ENCODE measurements around the gene COP1. TPM values are rescaled to one million over a fixed set of nuclear protein-coding genes. Genes with fewer than 3 reads are reported as not detected.

The COP1 gene
- total and polyA plus RNA-seq, 2 of the 4 experiments (the other 2 are of a cell fraction), result 17.8 to 35.0 TPM

DNA sequence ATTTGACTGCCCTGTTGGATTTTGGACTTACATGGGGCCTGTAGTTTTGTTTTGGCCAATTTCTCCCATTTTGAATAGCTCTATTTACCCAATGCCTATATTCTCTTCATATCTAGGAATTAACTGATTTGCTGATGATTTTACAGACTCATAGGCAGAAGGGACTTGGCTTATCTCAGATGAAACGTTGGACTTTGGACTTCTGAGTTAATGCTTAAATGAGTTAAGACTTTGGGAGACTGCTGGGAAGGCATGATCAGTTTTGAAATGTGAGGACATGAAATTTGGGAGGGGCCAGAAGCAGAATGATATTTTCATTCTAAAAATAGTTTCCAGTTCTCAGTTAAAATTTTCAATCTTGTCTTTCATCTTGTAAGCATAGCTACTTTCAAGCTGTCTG, 222.3 kb downstream of the COP1 start:
- no peak overlapping the region for H3K9ac ChIP-seq (ENCODE audit: low read depth, low read length)
- no peak overlapping the region for H3K23ac ChIP-seq (ENCODE audit: low read depth, low read length)
- H4K91ac ChIP-seq (ENCODE audit: insufficient read depth, low read depth, low read length), result no peak overlapping the region
- H4K8ac ChIP-seq (ENCODE audit: low read depth in 2 of 2, low read length in 2 of 2), result no peak overlapping the region
- H4K20me1 ChIP-seq (ENCODE audit: insufficient read depth, low read length), result no peaks in the 10 kb centered on the region
- WGBS, 2 experiments (ENCODE audit: extremely low coverage in 2 of 2, insufficient read length in 1 of 2), result 83% methylated on average over 1 of the region's 1 CpG; no CpG with 5 or more reads in 1 of the 2 experiments
- no peak overlapping the region for H3K4ac ChIP-seq (ENCODE audit: low read depth, low read length)
- peaks cover 14% of the 10 kb centered on the region for H3K36me3 ChIP-seq (ENCODE audit: control insufficient read depth, insufficient read depth, low read length)
- no peak overlapping the region for H3K14ac ChIP-seq (replicated peaks; ENCODE audit: low read depth, low read length)
- H4K5ac ChIP-seq (ENCODE audit: low read depth, low read length), result no peak overlapping the region
- no peak overlapping the region for H2BK5ac ChIP-seq (ENCODE audit: low read depth, low read length, poor library complexity, severe bottlenecking)
- DNase-seq (no peak), ATAC-seq (ENCODE audit: low read depth) (no peak)
- H3K79me1 ChIP-seq (ENCODE audit: low read depth in 1 of 2, low read length in 2 of 2), result peaks cover 0 to 7% of the 10 kb centered on the region in 2 experiments; a peak in 2 of 4 replicates
- H3K27ac ChIP-seq (ENCODE audit: insufficient read depth, low read length), result no peak overlapping the region
- H3K4me3 ChIP-seq (ENCODE audit: insufficient read depth, low read depth, low read length), result no peak overlapping the region
- H2BK20ac ChIP-seq (ENCODE audit: low read depth, low read length), result no peak overlapping the region
- H3K27me3 ChIP-seq (ENCODE audit: control insufficient read depth, insufficient read depth, low read length), result no peaks in the 10 kb centered on the region
- H2BK120ac ChIP-seq (ENCODE audit: low read depth, low read length), result no peak overlapping the region
- peaks cover 3% of the 10 kb centered on the region; the same call in 1 of the 2 replicates for H3K9me1 ChIP-seq (ENCODE audit: insufficient read depth, low read length)
- dilution Hi-C loops (cut with HindIII; ENCODE audit: low sequenced_read_pairs, unreplicated experiment) (no loop called here), in situ Hi-C loops (cut with MboI; ENCODE audit: low sequenced_read_pairs) (no loop called here), intact Hi-C loops (cut with micrococcal nuclease) (no loop called here)
- CTCF ChIA-PET, result no interaction called here
- H3K4me1 ChIP-seq (ENCODE audit: control insufficient read depth, insufficient read depth, low read length), result peaks cover 2% of the 10 kb centered on the region; the same call in 1 of the 2 replicates
- H3K18ac ChIP-seq (ENCODE audit: low read depth, low read length), result no peak overlapping the region
- BruUV-seq (replicated peaks), result no TSS peak
- TF ChIP-seq RFX5 (IDR thresholded peaks at IDR 0.05; ENCODE audit: low read depth, low read length) (no peak), CEBPB (IDR thresholded peaks at IDR 0.05; ENCODE audit: low read depth, low read length) (no peak), CHD1 (IDR thresholded peaks at IDR 0.05; ENCODE audit: low read depth, low read length) (no peak), POLR2A (IDR thresholded peaks at IDR 0.05; ENCODE audit: low read depth, low read length) (no peak), RAD21 (IDR thresholded peaks at IDR 0.05; ENCODE audit: low read length) (no peak), RCOR1 (IDR thresholded peaks at IDR 0.05; ENCODE audit: insufficient replicate concordance, low read length) (no peak)
- TF ChIP-seq, protein P1, sequence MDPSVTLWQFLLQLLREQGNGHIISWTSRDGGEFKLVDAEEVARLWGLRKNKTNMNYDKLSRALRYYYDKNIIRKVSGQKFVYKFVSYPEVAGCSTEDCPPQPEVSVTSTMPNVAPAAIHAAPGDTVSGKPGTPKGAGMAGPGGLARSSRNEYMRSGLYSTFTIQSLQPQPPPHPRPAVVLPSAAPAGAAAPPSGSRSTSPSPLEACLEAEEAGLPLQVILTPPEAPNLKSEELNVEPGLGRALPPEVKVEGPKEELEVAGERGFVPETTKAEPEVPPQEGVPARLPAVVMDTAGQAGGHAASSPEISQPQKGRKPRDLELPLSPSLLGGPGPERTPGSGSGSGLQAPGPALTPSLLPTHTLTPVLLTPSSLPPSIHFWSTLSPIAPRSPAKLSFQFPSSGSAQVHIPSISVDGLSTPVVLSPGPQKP (IDR thresholded peaks at IDR 0.05; ENCODE audit: borderline replicate concordance, low read depth, low read length), result no peak
- H3K9me3 ChIP-seq (ENCODE audit: control insufficient read depth, insufficient read depth, low read length), result peaks cover 9% of the 10 kb centered on the region
- H2AFZ ChIP-seq (replicated peaks; ENCODE audit: low read length, poor library complexity), result no peak overlapping the region
- no peak overlapping the region for H2BK15ac ChIP-seq (ENCODE audit: low read depth, low read length)
- POLR2A ChIA-PET (ENCODE audit: unreplicated experiment), result no interaction called here
- H2AK9ac ChIP-seq (replicated peaks; ENCODE audit: low read depth, low read length, poor library complexity), result no peak overlapping the region
- H3K4me2 ChIP-seq (ENCODE audit: low read depth, low read length), result no peak overlapping the region
- H3K56ac ChIP-seq (ENCODE audit: extremely low read depth, insufficient read depth, low read length), result no peak overlapping the region
- no peak overlapping the region for H2AK5ac ChIP-seq (ENCODE audit: low read depth, low read length)

Data from IMR-90 (cell line).